SK-N-SH (cell line): ENCODE results near the gene C10orf143.
"Not testable (repeated sequence)": the region's sequence is repeated elsewhere in the genome, so short reads cannot be mapped to it uniquely, and the experiment has no call there.

Experiments
- CHD2 ChIP-seq: fragments of 150-350 bp; IDR thresholded peaks from 2 replicates; pipeline ENCODE4 v1.6.1; 2018; ENCODE audit warnings: low read length; ENCODE audit not compliant: partially characterized antibody
- EP300 ChIP-seq, 2 experiments: IDR thresholded peaks; 2 replicates each; pipeline versions ENCODE4 v1.4.0 to v1.6.1; 2012; ENCODE audit warnings: borderline replicate concordance in 1 of 2, low read depth in 1 of 2, low read length in 1 of 2
- EZH2phosphoT487 ChIP-seq: fragments of 200-600 bp; sonication (generic); IDR thresholded peaks from 2 replicates; pipeline ENCODE4 v1.6.1; 2017; ENCODE audit warnings: low read depth, mixed run types, mild to moderate bottlenecking, antibody characterized with exemption, moderate library complexity, borderline replicate concordance
- MXI1 ChIP-seq: IDR thresholded peaks from 2 replicates; pipeline ENCODE4 v1.6.1; 2012; ENCODE audit warnings: mild to moderate bottlenecking, low read depth, low read length, improper control_type of control experiment
- POLR2AphosphoS5 ChIP-seq: IDR thresholded peaks from 2 replicates; pipeline ENCODE4 v1.6.1; 2012; ENCODE audit warnings: low read depth, low read length
- RAD21 ChIP-seq: IDR thresholded peaks from 2 replicates; pipeline ENCODE4 v1.6.1; 2012; ENCODE audit warnings: mild to moderate bottlenecking, low read length
- RXRA ChIP-seq: IDR thresholded peaks from 2 replicates; pipeline ENCODE4 v1.4.0; 2012; ENCODE audit warnings: low read depth, mild to moderate bottlenecking, borderline replicate concordance
- TAF1 ChIP-seq: IDR thresholded peaks from 2 replicates; pipeline ENCODE4 v1.6.1; 2012; ENCODE audit warnings: low read depth, mild to moderate bottlenecking, low read length, moderate library complexity, borderline replicate concordance
- TCF12 ChIP-seq: IDR thresholded peaks from 2 replicates; pipeline ENCODE4 v1.4.0; 2012
- TEAD4 ChIP-seq: IDR thresholded peaks from 2 replicates; pipeline ENCODE4 v1.4.0; 2012; ENCODE audit warnings: mild to moderate bottlenecking, borderline replicate concordance; ENCODE audit not compliant: insufficient read depth
- TF ChIP-seq, protein P1 (sequence below): fragments of 200-600 bp; sonication (generic); IDR thresholded peaks from 2 replicates; pipeline ENCODE4 v1.6.1; 2017; ENCODE audit warnings: antibody characterized with exemption, mild to moderate bottlenecking, moderate library complexity
- TF ChIP-seq, protein P2 (sequence below): IDR thresholded peaks from 2 replicates; pipeline ENCODE4 v1.6.1; 2012; ENCODE audit warnings: mild to moderate bottlenecking, low read depth, low read length, moderate library complexity

- TF ChIP-seq, protein P1, sequence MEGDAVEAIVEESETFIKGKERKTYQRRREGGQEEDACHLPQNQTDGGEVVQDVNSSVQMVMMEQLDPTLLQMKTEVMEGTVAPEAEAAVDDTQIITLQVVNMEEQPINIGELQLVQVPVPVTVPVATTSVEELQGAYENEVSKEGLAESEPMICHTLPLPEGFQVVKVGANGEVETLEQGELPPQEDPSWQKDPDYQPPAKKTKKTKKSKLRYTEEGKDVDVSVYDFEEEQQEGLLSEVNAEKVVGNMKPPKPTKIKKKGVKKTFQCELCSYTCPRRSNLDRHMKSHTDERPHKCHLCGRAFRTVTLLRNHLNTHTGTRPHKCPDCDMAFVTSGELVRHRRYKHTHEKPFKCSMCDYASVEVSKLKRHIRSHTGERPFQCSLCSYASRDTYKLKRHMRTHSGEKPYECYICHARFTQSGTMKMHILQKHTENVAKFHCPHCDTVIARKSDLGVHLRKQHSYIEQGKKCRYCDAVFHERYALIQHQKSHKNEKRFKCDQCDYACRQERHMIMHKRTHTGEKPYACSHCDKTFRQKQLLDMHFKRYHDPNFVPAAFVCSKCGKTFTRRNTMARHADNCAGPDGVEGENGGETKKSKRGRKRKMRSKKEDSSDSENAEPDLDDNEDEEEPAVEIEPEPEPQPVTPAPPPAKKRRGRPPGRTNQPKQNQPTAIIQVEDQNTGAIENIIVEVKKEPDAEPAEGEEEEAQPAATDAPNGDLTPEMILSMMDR, result not testable (repeated sequence)
- TF ChIP-seq EP300 (IDR thresholded peaks at IDR 0.05; ENCODE audit: borderline replicate concordance in 1 of 2, low read depth in 1 of 2, low read length in 1 of 2); EZH2phosphoT487; TEAD4; POLR2AphosphoS5; RAD21; CHD2; TAF1; RXRA; MXI1; TCF12: not testable (repeated sequence)
- TF ChIP-seq, protein P2, sequence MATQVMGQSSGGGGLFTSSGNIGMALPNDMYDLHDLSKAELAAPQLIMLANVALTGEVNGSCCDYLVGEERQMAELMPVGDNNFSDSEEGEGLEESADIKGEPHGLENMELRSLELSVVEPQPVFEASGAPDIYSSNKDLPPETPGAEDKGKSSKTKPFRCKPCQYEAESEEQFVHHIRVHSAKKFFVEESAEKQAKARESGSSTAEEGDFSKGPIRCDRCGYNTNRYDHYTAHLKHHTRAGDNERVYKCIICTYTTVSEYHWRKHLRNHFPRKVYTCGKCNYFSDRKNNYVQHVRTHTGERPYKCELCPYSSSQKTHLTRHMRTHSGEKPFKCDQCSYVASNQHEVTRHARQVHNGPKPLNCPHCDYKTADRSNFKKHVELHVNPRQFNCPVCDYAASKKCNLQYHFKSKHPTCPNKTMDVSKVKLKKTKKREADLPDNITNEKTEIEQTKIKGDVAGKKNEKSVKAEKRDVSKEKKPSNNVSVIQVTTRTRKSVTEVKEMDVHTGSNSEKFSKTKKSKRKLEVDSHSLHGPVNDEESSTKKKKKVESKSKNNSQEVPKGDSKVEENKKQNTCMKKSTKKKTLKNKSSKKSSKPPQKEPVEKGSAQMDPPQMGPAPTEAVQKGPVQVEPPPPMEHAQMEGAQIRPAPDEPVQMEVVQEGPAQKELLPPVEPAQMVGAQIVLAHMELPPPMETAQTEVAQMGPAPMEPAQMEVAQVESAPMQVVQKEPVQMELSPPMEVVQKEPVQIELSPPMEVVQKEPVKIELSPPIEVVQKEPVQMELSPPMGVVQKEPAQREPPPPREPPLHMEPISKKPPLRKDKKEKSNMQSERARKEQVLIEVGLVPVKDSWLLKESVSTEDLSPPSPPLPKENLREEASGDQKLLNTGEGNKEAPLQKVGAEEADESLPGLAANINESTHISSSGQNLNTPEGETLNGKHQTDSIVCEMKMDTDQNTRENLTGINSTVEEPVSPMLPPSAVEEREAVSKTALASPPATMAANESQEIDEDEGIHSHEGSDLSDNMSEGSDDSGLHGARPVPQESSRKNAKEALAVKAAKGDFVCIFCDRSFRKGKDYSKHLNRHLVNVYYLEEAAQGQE, result not testable (repeated sequence)
Measured at GRCh38 chr10:130090565-130090964, 20.1 kb downstream of the C10orf143 start.
